ENCODE measurements around the gene WNT5B.

DNA sequence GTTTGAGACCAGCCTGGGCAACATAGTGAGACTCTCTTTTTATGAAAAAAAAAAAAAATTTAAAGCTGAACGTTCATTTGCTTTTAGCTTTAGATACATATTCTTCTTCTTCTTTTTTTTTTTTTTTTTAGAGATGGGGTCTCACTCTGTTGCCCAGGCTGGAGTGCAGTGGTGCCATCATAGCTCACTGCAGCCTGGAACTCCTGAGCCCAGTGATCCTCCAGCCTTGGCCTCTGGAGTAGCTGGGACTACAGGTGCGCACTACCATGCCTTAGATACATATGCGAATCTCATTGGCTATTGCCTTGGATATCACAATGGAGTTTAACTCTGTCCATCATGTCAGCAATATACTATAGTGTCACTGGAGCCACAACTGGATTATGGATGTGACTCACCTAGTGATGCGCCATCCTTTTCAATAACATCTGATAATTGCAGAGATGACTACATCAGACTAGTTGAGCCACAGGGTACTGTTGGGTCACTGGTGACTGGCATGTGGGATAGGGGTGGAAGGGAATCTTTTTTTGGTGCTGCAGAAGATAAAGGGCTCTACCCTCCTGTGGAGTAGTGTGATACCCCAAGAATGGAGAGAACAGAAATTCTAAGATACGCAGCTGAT, 59.2 kb downstream of the WNT5B start:
- TF ChIP-seq RAD21 (IDR thresholded peaks at IDR 0.05) (no peak), RXRA (IDR thresholded peaks at IDR 0.05) (no peak), YY1 (IDR thresholded peaks at IDR 0.05) (no peak), JUND (IDR thresholded peaks at IDR 0.05) (no peak), HNF4G (IDR thresholded peaks at IDR 0.05) (no peak), HNF4A (conservative IDR thresholded peaks at IDR 0.05) (no peak), NR2F2 (IDR thresholded peaks at IDR 0.05) (no peak), SP1 (IDR thresholded peaks at IDR 0.05) (no peak), TAF1 (conservative IDR thresholded peaks at IDR 0.05) (no peak), GABPA (IDR thresholded peaks at IDR 0.05 in 1 of 2, conservative IDR thresholded peaks at IDR 0.05 in 1 of 2) (no peak)
- TF ChIP-seq, protein P1, sequence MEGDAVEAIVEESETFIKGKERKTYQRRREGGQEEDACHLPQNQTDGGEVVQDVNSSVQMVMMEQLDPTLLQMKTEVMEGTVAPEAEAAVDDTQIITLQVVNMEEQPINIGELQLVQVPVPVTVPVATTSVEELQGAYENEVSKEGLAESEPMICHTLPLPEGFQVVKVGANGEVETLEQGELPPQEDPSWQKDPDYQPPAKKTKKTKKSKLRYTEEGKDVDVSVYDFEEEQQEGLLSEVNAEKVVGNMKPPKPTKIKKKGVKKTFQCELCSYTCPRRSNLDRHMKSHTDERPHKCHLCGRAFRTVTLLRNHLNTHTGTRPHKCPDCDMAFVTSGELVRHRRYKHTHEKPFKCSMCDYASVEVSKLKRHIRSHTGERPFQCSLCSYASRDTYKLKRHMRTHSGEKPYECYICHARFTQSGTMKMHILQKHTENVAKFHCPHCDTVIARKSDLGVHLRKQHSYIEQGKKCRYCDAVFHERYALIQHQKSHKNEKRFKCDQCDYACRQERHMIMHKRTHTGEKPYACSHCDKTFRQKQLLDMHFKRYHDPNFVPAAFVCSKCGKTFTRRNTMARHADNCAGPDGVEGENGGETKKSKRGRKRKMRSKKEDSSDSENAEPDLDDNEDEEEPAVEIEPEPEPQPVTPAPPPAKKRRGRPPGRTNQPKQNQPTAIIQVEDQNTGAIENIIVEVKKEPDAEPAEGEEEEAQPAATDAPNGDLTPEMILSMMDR (IDR thresholded peaks at IDR 0.05; ENCODE audit: low read depth, low read length, missing input control) = no peak
- TF ChIP-seq, protein P2, sequence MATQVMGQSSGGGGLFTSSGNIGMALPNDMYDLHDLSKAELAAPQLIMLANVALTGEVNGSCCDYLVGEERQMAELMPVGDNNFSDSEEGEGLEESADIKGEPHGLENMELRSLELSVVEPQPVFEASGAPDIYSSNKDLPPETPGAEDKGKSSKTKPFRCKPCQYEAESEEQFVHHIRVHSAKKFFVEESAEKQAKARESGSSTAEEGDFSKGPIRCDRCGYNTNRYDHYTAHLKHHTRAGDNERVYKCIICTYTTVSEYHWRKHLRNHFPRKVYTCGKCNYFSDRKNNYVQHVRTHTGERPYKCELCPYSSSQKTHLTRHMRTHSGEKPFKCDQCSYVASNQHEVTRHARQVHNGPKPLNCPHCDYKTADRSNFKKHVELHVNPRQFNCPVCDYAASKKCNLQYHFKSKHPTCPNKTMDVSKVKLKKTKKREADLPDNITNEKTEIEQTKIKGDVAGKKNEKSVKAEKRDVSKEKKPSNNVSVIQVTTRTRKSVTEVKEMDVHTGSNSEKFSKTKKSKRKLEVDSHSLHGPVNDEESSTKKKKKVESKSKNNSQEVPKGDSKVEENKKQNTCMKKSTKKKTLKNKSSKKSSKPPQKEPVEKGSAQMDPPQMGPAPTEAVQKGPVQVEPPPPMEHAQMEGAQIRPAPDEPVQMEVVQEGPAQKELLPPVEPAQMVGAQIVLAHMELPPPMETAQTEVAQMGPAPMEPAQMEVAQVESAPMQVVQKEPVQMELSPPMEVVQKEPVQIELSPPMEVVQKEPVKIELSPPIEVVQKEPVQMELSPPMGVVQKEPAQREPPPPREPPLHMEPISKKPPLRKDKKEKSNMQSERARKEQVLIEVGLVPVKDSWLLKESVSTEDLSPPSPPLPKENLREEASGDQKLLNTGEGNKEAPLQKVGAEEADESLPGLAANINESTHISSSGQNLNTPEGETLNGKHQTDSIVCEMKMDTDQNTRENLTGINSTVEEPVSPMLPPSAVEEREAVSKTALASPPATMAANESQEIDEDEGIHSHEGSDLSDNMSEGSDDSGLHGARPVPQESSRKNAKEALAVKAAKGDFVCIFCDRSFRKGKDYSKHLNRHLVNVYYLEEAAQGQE (IDR thresholded peaks at IDR 0.05) = no peak
- TF ChIP-seq, protein P3, sequence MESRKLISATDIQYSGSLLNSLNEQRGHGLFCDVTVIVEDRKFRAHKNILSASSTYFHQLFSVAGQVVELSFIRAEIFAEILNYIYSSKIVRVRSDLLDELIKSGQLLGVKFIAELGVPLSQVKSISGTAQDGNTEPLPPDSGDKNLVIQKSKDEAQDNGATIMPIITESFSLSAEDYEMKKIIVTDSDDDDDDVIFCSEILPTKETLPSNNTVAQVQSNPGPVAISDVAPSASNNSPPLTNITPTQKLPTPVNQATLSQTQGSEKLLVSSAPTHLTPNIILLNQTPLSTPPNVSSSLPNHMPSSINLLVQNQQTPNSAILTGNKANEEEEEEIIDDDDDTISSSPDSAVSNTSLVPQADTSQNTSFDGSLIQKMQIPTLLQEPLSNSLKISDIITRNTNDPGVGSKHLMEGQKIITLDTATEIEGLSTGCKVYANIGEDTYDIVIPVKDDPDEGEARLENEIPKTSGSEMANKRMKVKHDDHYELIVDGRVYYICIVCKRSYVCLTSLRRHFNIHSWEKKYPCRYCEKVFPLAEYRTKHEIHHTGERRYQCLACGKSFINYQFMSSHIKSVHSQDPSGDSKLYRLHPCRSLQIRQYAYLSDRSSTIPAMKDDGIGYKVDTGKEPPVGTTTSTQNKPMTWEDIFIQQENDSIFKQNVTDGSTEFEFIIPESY (IDR thresholded peaks at IDR 0.05) = no peak
- TF ChIP-seq, protein P4, sequence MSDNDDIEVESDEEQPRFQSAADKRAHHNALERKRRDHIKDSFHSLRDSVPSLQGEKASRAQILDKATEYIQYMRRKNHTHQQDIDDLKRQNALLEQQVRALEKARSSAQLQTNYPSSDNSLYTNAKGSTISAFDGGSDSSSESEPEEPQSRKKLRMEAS (IDR thresholded peaks at IDR 0.05) = no peak
